Astrocyte of the cerebellum (primary cell): ENCODE data around the gene GGNBP2.

ENCODE experiments used
- DNase-seq: peaks from one replicate; pipeline ENCODE4 v3.0.0-alpha.2; 2011; ENCODE audit warnings: low read depth
- H3K4me3 ChIP-seq: 2 replicates; pipeline ENCODE4 v1.5.1; 2011; ENCODE audit warnings: mild to moderate bottlenecking, low read depth, low read length, moderate library complexity
- CTCF ChIP-seq: IDR thresholded peaks from 2 replicates; pipeline ENCODE4 v1.5.1; 2012; ENCODE audit warnings: low read length, low read depth, moderate library complexity, mild to moderate bottlenecking; ENCODE audit errors: missing control alignments
- in situ Hi-C: cut with HindIII; loops from 2 replicates; pipeline ENCODE4 v1.10.0; 2017; ENCODE audit warnings: low sequenced_read_pairs

Gene GGNBP2

GRCh38 chr17:36540696-36541095 lies 4.0 kb upstream of the GGNBP2 start:
- H3K4me3 ChIP-seq = no peak overlapping the region
- no peak for TF ChIP-seq CTCF
- no peak for DNase-seq
- in situ Hi-C loops = no loop called here

- in situ Hi-C loops = no loop called here
- no peak for DNase-seq
- no peak for TF ChIP-seq CTCF
- H3K4me3 ChIP-seq = no peak overlapping the region
These were observed 2.0 kb upstream of the GGNBP2 start for GRCh38 chr17:36542755-36543154.

GRCh38 chr17:36544044-36544306 lies 744 bp upstream of the GGNBP2 start:
- peak overlapping the region; percentile 99 for H3K4me3 ChIP-seq
- peak; percentile 17 for TF ChIP-seq CTCF
- in situ Hi-C loops = no loop called here
- DNase-seq = no peak

- TF ChIP-seq CTCF = no peak
- in situ Hi-C loops = no loop called here
- H3K4me3 ChIP-seq = peak overlapping the region; percentile 99
- DNase-seq = no peak
These were observed 352 bp downstream of the GGNBP2 start for GRCh38 chr17:36545077-36545464.

- in situ Hi-C loops = no loop called here
- peak overlapping the region; percentile 99 for H3K4me3 ChIP-seq
- peak; percentile 94 for DNase-seq
These were observed 1.0 kb downstream of the GGNBP2 start for GRCh38 chr17:36545465-36546417.

GRCh38 chr17:36546418-36547093 lies 1.8 kb downstream of the GGNBP2 start:
- no peak for TF ChIP-seq CTCF
- no peak for DNase-seq
- peak overlapping the region; percentile 99 for H3K4me3 ChIP-seq
- in situ Hi-C loops = no loop called here

More at GRCh38 chr17:36545465-36546417, 1.0 kb downstream of the GGNBP2 start:
- no peak for TF ChIP-seq CTCF
